KOPT-K1 (cell line): ENCODE data around the gene KLF6.

Experiments used
- H3K27ac ChIP-seq: fragments of 200-600 bp; sonication (generic); 2 replicates; pipeline ENCODE4 v1.5.1; 2016; ENCODE audit warnings: antibody characterized with exemption, mild to moderate bottlenecking, low read depth, low read length; ENCODE audit not compliant: poor library complexity, severe bottlenecking
- H3K36me3 ChIP-seq: fragments of 200-600 bp; sonication (generic); 2 replicates; pipeline ENCODE4 v1.5.1; 2017; ENCODE audit warnings: antibody characterized with exemption, mild to moderate bottlenecking, low read length, moderate library complexity; ENCODE audit not compliant: insufficient read depth
- H3K9me3 ChIP-seq: fragments of 200-600 bp; sonication (generic); 2 replicates; pipeline ENCODE4 v1.5.1; 2017; ENCODE audit warnings: antibody characterized with exemption, low read length, mild to moderate bottlenecking; ENCODE audit not compliant: insufficient read depth, poor library complexity, severe bottlenecking

KLF6 gene

GRCh38 chr10:3775696-3776551 is 9.1 kb downstream of the KLF6 start:
- Histone ChIP-seq H3K36me3 (peaks cover 67% of the 10 kb centered on the region), H3K9me3 (no peaks in the 10 kb centered on the region), H3K27ac (no peak overlapping the region)

GRCh38 chr10:3774814-3775695 is 10.0 kb downstream of the KLF6 start:
- H3K36me3 ChIP-seq, result peaks cover 58% of the 10 kb centered on the region
- H3K27ac ChIP-seq, result no peak overlapping the region
- no peaks in the 10 kb centered on the region for H3K9me3 ChIP-seq

DNA sequence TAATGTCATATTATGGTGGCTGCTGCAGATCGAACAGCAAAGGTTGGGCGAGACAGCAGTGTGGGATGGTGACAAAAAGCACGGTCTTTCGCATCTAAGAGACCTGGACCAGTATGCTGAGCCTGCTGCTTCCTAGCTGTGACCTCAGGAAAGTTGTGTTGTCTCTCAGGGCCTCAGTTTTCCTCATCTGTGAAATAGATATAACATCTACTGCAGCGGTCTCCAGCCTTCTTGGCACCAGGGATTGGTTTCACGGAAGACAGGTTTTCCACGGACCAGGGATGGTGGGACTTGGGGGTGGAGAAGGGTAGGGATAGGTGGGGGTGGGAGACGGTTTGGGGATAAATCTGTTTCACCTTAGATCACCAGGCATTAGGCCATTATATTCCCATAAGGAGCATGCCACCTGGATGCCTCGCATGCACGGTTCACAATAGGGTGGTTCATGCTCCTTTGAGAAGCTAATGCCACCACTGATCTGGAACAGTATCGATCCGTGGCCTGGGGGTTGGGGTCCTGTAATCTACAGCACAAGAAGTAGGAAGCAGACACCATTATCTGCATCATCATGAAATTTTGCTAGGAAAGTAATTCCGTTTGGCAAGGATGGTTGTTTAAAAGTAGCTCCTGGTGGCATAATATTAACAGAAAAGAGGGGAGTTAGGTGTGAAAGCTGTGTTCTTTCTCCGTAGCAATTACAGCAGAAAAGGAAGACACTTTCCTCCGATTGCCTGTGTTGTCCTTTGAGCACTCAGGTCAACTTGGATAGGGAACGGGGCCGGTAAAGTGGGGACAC is 10.8 kb downstream of the KLF6 start:
- peaks cover 50% of the 10 kb centered on the region for H3K36me3 ChIP-seq
- no peak overlapping the region for H3K27ac ChIP-seq
- no peaks in the 10 kb centered on the region for H3K9me3 ChIP-seq

DNA sequence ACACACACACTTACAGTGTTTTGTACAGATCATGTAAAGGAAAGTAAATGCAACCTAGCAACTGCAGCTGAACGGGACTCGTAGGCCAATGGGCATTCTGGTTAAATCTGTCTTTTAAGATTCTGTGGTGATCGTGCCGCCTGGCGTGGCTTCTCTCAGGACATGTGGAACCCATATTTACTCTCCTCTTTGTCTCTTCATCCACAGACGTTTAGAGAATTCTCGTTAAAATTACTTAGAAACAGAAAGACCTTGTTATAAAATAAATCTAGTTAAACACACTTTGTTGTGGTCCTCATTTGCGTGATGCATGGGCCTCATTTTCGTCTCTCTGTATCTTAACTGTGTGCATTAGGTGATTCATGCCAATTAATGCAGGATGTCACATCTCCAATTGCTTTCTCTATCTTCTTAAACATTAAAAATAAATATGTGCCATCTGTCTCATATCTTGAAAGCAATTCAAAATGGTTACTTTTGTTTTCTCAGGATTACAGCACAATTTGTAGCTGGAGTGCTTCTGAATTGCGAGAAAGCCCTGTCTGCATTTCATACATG is 11.5 kb downstream of the KLF6 start:
- Histone ChIP-seq H3K36me3 (peaks cover 43% of the 10 kb centered on the region), H3K9me3 (no peaks in the 10 kb centered on the region), H3K27ac (no peak overlapping the region)

DNA sequence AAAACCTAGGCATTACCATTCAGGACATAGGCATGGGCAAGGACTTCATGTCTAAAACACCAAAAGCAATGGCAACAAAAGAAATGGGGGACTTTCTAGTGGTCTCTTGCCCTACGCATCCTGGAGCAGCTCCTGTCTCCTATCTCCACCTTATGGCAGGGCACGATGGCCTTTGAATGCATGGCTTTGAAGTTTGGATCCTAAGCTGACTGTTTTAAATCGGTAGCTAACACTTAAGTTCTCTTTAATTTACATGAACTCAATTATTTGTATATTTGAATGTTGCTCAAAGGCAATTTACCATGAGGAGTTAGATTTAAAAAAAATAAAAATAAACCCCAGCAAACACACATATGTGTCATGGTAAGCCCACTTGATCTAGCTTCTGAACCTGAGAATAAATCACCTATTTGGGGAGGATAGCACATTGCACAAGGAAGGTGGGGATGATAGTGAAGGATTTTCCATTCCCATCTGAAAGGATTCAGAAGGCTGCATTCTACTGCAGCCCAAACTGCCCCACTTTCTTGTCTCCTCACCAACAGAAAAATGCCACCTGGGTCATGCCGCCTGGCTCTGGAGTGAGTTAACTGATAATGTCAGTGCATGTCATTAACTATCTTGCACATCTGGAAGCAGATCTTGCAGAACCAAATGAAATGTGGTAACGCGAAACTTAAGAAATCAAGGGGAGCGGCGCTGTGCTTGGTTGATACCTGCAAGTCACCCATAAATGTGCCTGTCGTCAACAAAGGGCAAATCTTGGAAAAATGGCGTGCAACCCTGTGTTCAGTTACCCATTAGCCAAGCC is 12.4 kb downstream of the KLF6 start:
- no peaks in the 10 kb centered on the region for H3K9me3 ChIP-seq
- no peak overlapping the region for H3K27ac ChIP-seq
- H3K36me3 ChIP-seq, result peaks cover 33% of the 10 kb centered on the region

- Histone ChIP-seq H3K27ac (no peak overlapping the region), H3K9me3 (no peaks in the 10 kb centered on the region), H3K36me3 (peaks cover 14% of the 10 kb centered on the region)
Measured at GRCh38 chr10:3770611-3771110, 14.3 kb downstream of the KLF6 start.

GRCh38 chr10:3769556-3769955 is 15.5 kb downstream of the KLF6 start:
- no peak overlapping the region for H3K27ac ChIP-seq
- H3K9me3 ChIP-seq, result no peaks in the 10 kb centered on the region

GRCh38 chr10:3766046-3766756 is 18.8 kb downstream of the KLF6 start:
- no peaks in the 10 kb centered on the region for H3K36me3 ChIP-seq
- H3K27ac ChIP-seq, result peak overlapping the region; percentile 73
- H3K9me3 ChIP-seq, result no peaks in the 10 kb centered on the region

More at GRCh38 chr10:3769556-3769955, 15.5 kb downstream of the KLF6 start:
- H3K36me3 ChIP-seq, result peaks cover 3% of the 10 kb centered on the region; the same call in 1 of the 2 replicates

GRCh38 chr10:3765146-3765545 is 19.9 kb downstream of the KLF6 start:
- Histone ChIP-seq H3K9me3 (no peaks in the 10 kb centered on the region), H3K36me3 (no peaks in the 10 kb centered on the region), H3K27ac (peak overlapping the region; percentile 73)

- no peaks in the 10 kb centered on the region for H3K9me3 ChIP-seq
- H3K27ac ChIP-seq, result peak overlapping the region; percentile 73
- H3K36me3 ChIP-seq, result no peaks in the 10 kb centered on the region
Measured at GRCh38 chr10:3764626-3765112, 20.3 kb downstream of the KLF6 start.

- H3K9me3 ChIP-seq, result no peaks in the 10 kb centered on the region
- peak overlapping the region; percentile 73 for H3K27ac ChIP-seq
- no peaks in the 10 kb centered on the region for H3K36me3 ChIP-seq
Measured at GRCh38 chr10:3763852-3764625, 21.0 kb downstream of the KLF6 start.

GRCh38 chr10:3763035-3763456 is 22.0 kb downstream of the KLF6 start:
- H3K27ac ChIP-seq, result no peak overlapping the region
- H3K36me3 ChIP-seq, result no peaks in the 10 kb centered on the region
- H3K9me3 ChIP-seq, result no peaks in the 10 kb centered on the region
